WTC11 (cell line): Measurements from ENCODE around the gene SPTLC3. TPM values are rescaled to one million over a fixed set of nuclear protein-coding genes. Genes with fewer than 3 reads are reported as not detected.

ENCODE experiments used
- ATAC-seq: fragments of 200-7000 bp; cut with Tn5 transposase; 2 replicates; pipeline ENCODE4 v1.10.0; 2021; ENCODE audit warnings: mild to moderate bottlenecking, moderate library complexity
- CTCF ChIA-PET: fragments of 300-600 bp; sonication (Branson Sonifier 250); formaldehyde crosslinking; loops from one replicate; lab custom pipeline; 2021; ENCODE audit warnings: antibody characterized with exemption; lab: Charles Lee
- POLR2A ChIA-PET: fragments of 350-600 bp; sonication (Branson Sonifier 250); formaldehyde crosslinking; loops from one replicate; lab custom pipeline; 2021; ENCODE audit warnings: antibody characterized with exemption; lab: Charles Lee
- DNase-seq: peaks from one replicate; pipeline ENCODE4 v3.0.0; 2021; ENCODE audit warnings: low spot score
- H3K27ac Mint-ChIP-seq: 2 replicates; pipeline ENCODE4 v1.8.0; 2021; ENCODE audit warnings: mixed read lengths
- H3K27me3 Mint-ChIP-seq: 2 replicates; pipeline ENCODE4 v1.8.0; 2021; ENCODE audit warnings: low read depth, mild to moderate bottlenecking, moderate library complexity, mixed read lengths
- H3K36me3 Mint-ChIP-seq: 2 replicates; pipeline ENCODE4 v1.8.0; 2021; ENCODE audit warnings: mixed read lengths
- H3K4me1 Mint-ChIP-seq: 2 replicates; pipeline ENCODE4 v1.8.0; 2022; ENCODE audit warnings: mixed read lengths
- H3K4me3 Mint-ChIP-seq: 2 replicates; pipeline ENCODE4 v1.8.0; 2021; ENCODE audit warnings: mild to moderate bottlenecking, moderate library complexity, mixed read lengths
- H3K9me3 Mint-ChIP-seq: 2 replicates; pipeline ENCODE4 v1.8.0; 2021; ENCODE audit warnings: mixed read lengths
- ATF1 ChIP-seq: sonication (generic); formaldehyde crosslinking; IDR thresholded peaks from 2 replicates; pipeline ENCODE4 v1.8.1; 2023; ENCODE audit warnings: mild to moderate bottlenecking, moderate library complexity, missing genetic modification reagents
- CREB1 ChIP-seq: sonication (generic); formaldehyde crosslinking; IDR thresholded peaks from 2 replicates; pipeline ENCODE4 v1.8.0; 2023; ENCODE audit warnings: mild to moderate bottlenecking, missing genetic modification reagents
- EMX1 ChIP-seq: fragments of 250-450 bp; sonication (Bioruptor Pico); IDR thresholded peaks from 2 replicates; pipeline ENCODE4 v1.8.0; 2021; ENCODE audit warnings: mild to moderate bottlenecking
- ESRRA ChIP-seq: sonication (generic); formaldehyde crosslinking; IDR thresholded peaks from 2 replicates; pipeline ENCODE4 v1.8.1; 2022; ENCODE audit warnings: mild to moderate bottlenecking, missing genetic modification reagents, borderline replicate concordance
- NFE2L1 ChIP-seq: sonication (generic); formaldehyde crosslinking; IDR thresholded peaks from 2 replicates; pipeline ENCODE4 v1.8.1; 2023; ENCODE audit warnings: missing genetic modification reagents
- RELA ChIP-seq: sonication (generic); formaldehyde crosslinking; IDR thresholded peaks from 2 replicates; pipeline ENCODE4 v1.8.1; 2022; ENCODE audit warnings: missing genetic modification reagents, mild to moderate bottlenecking, borderline replicate concordance
- ZNF232 ChIP-seq: sonication (generic); formaldehyde crosslinking; IDR thresholded peaks from 2 replicates; pipeline ENCODE4 v1.8.0; 2022; ENCODE audit warnings: mild to moderate bottlenecking, missing genetic modification reagents
- total RNA-seq: library from RNA; stranded (reverse); gene quantifications from 3 replicates; pipeline ENCODE4 v1.2.3, GENCODE V29; 2021
- TF ChIP-seq, protein P1 (sequence below): fragments of 250-450 bp; sonication (Bioruptor Pico); IDR thresholded peaks from 2 replicates; pipeline ENCODE4 v1.8.0; 2021; ENCODE audit warnings: mild to moderate bottlenecking
- TF ChIP-seq, protein P2 (sequence below): sonication (generic); formaldehyde crosslinking; IDR thresholded peaks from 2 replicates; pipeline ENCODE4 v1.8.1; 2023; ENCODE audit warnings: mild to moderate bottlenecking, missing genetic modification reagents, moderate library complexity
- TF ChIP-seq, protein P3 (sequence below): sonication (generic); formaldehyde crosslinking; IDR thresholded peaks from 2 replicates; pipeline ENCODE4 v1.8.0; 2022; ENCODE audit warnings: mild to moderate bottlenecking, missing genetic modification reagents
- TF ChIP-seq, protein P4 (sequence below): sonication (generic); formaldehyde crosslinking; IDR thresholded peaks from 2 replicates; pipeline ENCODE4 v1.8.1; 2023; ENCODE audit warnings: mild to moderate bottlenecking, missing genetic modification reagents, moderate library complexity
- TF ChIP-seq, protein P5 (sequence below): fragments of 250-450 bp; sonication (Bioruptor Pico); IDR thresholded peaks from 2 replicates; pipeline ENCODE4 v2.1.2; 2022; ENCODE audit warnings: mild to moderate bottlenecking, moderate library complexity
- TF ChIP-seq, protein P6 (sequence below): sonication (generic); formaldehyde crosslinking; conservative IDR thresholded peaks from 2 replicates; pipeline ENCODE4 v1.8.1; 2023; ENCODE audit warnings: mild to moderate bottlenecking, low read depth, missing genetic modification reagents, moderate library complexity
- TF ChIP-seq, protein P7 (sequence below): sonication (generic); formaldehyde crosslinking; IDR thresholded peaks from 2 replicates; pipeline ENCODE4 v1.8.0; 2022; ENCODE audit warnings: missing genetic modification reagents
- TF ChIP-seq, protein P8 (sequence below): sonication (generic); formaldehyde crosslinking; IDR thresholded peaks from 2 replicates; pipeline ENCODE4 v1.8.0; 2023; ENCODE audit warnings: mild to moderate bottlenecking, missing genetic modification reagents
- TF ChIP-seq, protein P9 (sequence below): fragments of 200-600 bp; IDR thresholded peaks from 2 replicates; pipeline ENCODE4 v1.8.0; 2022; ENCODE audit warnings: antibody characterized with exemption

SPTLC3 gene
- total RNA-seq, 1 experiment from 2014 or later = 0.13 TPM

DNA sequence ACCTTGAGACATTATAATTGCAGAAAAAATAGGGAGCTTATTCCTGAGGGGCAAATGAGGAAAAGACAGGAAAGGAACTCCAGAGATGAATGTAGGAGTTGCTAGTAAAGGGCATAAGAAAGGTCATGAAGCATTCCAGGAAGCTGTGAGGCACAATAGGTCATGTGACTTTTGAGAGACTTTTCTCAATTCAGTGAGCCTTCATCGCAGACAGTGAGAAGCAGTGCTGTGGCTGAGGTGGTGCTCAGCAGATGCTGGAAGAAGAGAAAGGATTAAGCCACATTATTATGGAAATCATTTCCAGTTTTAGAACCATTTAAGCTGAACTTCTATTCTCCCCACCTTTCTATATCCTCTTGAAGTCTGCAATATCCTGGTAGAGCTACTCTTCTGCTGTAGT lies 4.1 kb downstream of the SPTLC3 start:
- H3K27ac Mint-ChIP-seq = no peak overlapping the region
- POLR2A ChIA-PET = interaction anchor here (0.6 kb wide), 1 partner anchor 1584 kb away, joined by 4 read pairs; no protein-coding TSS in a partner anchor
- TF ChIP-seq, protein P1, sequence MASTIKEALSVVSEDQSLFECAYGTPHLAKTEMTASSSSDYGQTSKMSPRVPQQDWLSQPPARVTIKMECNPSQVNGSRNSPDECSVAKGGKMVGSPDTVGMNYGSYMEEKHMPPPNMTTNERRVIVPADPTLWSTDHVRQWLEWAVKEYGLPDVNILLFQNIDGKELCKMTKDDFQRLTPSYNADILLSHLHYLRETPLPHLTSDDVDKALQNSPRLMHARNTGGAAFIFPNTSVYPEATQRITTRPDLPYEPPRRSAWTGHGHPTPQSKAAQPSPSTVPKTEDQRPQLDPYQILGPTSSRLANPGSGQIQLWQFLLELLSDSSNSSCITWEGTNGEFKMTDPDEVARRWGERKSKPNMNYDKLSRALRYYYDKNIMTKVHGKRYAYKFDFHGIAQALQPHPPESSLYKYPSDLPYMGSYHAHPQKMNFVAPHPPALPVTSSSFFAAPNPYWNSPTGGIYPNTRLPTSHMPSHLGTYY (CRISPR knock-in tag) = no peak
- TF ChIP-seq, protein P2, sequence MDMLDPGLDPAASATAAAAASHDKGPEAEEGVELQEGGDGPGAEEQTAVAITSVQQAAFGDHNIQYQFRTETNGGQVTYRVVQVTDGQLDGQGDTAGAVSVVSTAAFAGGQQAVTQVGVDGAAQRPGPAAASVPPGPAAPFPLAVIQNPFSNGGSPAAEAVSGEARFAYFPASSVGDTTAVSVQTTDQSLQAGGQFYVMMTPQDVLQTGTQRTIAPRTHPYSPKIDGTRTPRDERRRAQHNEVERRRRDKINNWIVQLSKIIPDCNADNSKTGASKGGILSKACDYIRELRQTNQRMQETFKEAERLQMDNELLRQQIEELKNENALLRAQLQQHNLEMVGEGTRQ (CRISPR knock-in tag) = peak; percentile 85
- TF ChIP-seq, protein P3, sequence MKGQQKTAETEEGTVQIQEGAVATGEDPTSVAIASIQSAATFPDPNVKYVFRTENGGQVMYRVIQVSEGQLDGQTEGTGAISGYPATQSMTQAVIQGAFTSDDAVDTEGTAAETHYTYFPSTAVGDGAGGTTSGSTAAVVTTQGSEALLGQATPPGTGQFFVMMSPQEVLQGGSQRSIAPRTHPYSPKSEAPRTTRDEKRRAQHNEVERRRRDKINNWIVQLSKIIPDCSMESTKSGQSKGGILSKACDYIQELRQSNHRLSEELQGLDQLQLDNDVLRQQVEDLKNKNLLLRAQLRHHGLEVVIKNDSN (CRISPR knock-in tag) = peak; percentile 65; the same call in 1 of the 2 replicates
- TF ChIP-seq ATF1 (CRISPR knock-in tag) (no peak), RELA (CRISPR knock-in tag) (no peak), ZNF232 (CRISPR knock-in tag) (no peak)
- TF ChIP-seq, all 79 proteins: peak for 2
- CTCF ChIA-PET = interaction anchor here (0.6 to 0.9 kb wide), 2 partner anchors 26 to 92 kb away, joined by 3 read pairs; no protein-coding TSS in a partner anchor
- no peaks in the 10 kb centered on the region for H3K36me3 Mint-ChIP-seq
- ATAC-seq (peak; percentile 71), DNase-seq (no peak)
- H3K4me3 Mint-ChIP-seq = no peak overlapping the region
- H3K27me3 Mint-ChIP-seq = no peaks in the 10 kb centered on the region
- H3K9me3 Mint-ChIP-seq = no peaks in the 10 kb centered on the region
- peaks cover 36% of the 10 kb centered on the region for H3K4me1 Mint-ChIP-seq

DNA sequence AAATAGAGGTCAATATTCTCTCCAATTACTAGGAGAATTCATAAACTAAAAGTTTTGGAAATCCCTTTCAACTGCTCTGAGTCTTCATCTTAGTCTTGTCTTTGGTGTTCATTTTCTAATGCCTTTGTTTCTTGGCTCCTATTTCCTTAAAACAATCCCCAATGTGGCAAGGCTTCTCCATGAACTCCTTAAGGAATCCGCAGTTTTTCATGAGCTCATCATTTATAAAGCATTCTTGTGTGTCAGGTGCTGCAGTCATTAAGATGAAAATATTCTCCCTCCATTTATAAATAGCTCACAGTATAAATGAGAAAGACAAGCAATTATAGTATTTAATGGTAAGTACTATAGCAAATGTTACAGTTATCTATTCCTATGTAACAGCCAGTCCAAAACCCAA lies 4.6 kb downstream of the SPTLC3 start:
- ATAC-seq (no peak), DNase-seq (no peak)
- POLR2A ChIA-PET = no interaction called here
- Mint-ChIP-seq H3K27me3 (no peaks in the 10 kb centered on the region), H3K27ac (no peak overlapping the region), H3K36me3 (no peaks in the 10 kb centered on the region), H3K4me1 (peaks cover 33% of the 10 kb centered on the region), H3K9me3 (no peaks in the 10 kb centered on the region), H3K4me3 (no peak overlapping the region)
- CTCF ChIA-PET = interaction anchor here (0.6 kb wide), 1 partner anchor 26 kb away, joined by 3 read pairs; no protein-coding TSS in a partner anchor
- TF ChIP-seq, protein P4, sequence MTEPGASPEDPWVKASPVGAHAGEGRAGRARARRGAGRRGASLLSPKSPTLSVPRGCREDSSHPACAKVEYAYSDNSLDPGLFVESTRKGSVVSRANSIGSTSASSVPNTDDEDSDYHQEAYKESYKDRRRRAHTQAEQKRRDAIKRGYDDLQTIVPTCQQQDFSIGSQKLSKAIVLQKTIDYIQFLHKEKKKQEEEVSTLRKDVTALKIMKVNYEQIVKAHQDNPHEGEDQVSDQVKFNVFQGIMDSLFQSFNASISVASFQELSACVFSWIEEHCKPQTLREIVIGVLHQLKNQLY (CRISPR knock-in tag) = no peak
- TF ChIP-seq, protein P5, sequence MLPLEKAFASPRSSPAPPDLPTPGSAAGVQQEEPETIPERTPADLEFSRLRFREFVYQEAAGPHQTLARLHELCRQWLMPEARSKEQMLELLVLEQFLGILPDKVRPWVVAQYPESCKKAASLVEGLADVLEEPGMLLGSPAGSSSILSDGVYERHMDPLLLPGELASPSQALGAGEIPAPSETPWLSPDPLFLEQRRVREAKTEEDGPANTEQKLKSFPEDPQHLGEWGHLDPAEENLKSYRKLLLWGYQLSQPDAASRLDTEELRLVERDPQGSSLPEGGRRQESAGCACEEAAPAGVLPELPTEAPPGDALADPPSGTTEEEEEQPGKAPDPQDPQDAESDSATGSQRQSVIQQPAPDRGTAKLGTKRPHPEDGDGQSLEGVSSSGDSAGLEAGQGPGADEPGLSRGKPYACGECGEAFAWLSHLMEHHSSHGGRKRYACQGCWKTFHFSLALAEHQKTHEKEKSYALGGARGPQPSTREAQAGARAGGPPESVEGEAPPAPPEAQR (CRISPR knock-in tag) = no peak
- no peak for TF ChIP-seq ESRRA (CRISPR knock-in tag)
- TF ChIP-seq, protein P6, sequence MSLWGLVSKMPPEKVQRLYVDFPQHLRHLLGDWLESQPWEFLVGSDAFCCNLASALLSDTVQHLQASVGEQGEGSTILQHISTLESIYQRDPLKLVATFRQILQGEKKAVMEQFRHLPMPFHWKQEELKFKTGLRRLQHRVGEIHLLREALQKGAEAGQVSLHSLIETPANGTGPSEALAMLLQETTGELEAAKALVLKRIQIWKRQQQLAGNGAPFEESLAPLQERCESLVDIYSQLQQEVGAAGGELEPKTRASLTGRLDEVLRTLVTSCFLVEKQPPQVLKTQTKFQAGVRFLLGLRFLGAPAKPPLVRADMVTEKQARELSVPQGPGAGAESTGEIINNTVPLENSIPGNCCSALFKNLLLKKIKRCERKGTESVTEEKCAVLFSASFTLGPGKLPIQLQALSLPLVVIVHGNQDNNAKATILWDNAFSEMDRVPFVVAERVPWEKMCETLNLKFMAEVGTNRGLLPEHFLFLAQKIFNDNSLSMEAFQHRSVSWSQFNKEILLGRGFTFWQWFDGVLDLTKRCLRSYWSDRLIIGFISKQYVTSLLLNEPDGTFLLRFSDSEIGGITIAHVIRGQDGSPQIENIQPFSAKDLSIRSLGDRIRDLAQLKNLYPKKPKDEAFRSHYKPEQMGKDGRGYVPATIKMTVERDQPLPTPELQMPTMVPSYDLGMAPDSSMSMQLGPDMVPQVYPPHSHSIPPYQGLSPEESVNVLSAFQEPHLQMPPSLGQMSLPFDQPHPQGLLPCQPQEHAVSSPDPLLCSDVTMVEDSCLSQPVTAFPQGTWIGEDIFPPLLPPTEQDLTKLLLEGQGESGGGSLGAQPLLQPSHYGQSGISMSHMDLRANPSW (CRISPR knock-in tag) = no peak
- TF ChIP-seq, protein P7, sequence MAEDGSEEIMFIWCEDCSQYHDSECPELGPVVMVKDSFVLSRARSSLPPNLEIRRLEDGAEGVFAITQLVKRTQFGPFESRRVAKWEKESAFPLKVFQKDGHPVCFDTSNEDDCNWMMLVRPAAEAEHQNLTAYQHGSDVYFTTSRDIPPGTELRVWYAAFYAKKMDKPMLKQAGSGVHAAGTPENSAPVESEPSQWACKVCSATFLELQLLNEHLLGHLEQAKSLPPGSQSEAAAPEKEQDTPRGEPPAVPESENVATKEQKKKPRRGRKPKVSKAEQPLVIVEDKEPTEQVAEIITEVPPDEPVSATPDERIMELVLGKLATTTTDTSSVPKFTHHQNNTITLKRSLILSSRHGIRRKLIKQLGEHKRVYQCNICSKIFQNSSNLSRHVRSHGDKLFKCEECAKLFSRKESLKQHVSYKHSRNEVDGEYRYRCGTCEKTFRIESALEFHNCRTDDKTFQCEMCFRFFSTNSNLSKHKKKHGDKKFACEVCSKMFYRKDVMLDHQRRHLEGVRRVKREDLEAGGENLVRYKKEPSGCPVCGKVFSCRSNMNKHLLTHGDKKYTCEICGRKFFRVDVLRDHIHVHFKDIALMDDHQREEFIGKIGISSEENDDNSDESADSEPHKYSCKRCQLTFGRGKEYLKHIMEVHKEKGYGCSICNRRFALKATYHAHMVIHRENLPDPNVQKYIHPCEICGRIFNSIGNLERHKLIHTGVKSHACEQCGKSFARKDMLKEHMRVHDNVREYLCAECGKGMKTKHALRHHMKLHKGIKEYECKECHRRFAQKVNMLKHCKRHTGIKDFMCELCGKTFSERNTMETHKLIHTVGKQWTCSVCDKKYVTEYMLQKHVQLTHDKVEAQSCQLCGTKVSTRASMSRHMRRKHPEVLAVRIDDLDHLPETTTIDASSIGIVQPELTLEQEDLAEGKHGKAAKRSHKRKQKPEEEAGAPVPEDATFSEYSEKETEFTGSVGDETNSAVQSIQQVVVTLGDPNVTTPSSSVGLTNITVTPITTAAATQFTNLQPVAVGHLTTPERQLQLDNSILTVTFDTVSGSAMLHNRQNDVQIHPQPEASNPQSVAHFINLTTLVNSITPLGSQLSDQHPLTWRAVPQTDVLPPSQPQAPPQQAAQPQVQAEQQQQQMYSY (CRISPR knock-in tag) = no peak
- no peak for TF ChIP-seq CREB1 (CRISPR knock-in tag)
- TF ChIP-seq, protein P8, sequence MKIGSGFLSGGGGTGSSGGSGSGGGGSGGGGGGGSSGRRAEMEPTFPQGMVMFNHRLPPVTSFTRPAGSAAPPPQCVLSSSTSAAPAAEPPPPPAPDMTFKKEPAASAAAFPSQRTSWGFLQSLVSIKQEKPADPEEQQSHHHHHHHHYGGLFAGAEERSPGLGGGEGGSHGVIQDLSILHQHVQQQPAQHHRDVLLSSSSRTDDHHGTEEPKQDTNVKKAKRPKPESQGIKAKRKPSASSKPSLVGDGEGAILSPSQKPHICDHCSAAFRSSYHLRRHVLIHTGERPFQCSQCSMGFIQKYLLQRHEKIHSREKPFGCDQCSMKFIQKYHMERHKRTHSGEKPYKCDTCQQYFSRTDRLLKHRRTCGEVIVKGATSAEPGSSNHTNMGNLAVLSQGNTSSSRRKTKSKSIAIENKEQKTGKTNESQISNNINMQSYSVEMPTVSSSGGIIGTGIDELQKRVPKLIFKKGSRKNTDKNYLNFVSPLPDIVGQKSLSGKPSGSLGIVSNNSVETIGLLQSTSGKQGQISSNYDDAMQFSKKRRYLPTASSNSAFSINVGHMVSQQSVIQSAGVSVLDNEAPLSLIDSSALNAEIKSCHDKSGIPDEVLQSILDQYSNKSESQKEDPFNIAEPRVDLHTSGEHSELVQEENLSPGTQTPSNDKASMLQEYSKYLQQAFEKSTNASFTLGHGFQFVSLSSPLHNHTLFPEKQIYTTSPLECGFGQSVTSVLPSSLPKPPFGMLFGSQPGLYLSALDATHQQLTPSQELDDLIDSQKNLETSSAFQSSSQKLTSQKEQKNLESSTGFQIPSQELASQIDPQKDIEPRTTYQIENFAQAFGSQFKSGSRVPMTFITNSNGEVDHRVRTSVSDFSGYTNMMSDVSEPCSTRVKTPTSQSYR (CRISPR knock-in tag) = no peak
- TF ChIP-seq NFE2L1 (CRISPR knock-in tag) = no peak
- TF ChIP-seq, protein P9, sequence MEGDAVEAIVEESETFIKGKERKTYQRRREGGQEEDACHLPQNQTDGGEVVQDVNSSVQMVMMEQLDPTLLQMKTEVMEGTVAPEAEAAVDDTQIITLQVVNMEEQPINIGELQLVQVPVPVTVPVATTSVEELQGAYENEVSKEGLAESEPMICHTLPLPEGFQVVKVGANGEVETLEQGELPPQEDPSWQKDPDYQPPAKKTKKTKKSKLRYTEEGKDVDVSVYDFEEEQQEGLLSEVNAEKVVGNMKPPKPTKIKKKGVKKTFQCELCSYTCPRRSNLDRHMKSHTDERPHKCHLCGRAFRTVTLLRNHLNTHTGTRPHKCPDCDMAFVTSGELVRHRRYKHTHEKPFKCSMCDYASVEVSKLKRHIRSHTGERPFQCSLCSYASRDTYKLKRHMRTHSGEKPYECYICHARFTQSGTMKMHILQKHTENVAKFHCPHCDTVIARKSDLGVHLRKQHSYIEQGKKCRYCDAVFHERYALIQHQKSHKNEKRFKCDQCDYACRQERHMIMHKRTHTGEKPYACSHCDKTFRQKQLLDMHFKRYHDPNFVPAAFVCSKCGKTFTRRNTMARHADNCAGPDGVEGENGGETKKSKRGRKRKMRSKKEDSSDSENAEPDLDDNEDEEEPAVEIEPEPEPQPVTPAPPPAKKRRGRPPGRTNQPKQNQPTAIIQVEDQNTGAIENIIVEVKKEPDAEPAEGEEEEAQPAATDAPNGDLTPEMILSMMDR = no peak
- TF ChIP-seq EMX1 (CRISPR knock-in tag) = no peak
